Parathyroid adenoma (tissue), 2 donors: ENCODE measurements around the gene CAMTA1.

Source experiments
- H2AFZ ChIP-seq: fragments of 300-600 bp; sonication (generic); one replicate; pipeline ENCODE4 v1.7.0; 2017; ENCODE audit warnings: antibody characterized with exemption, mild to moderate bottlenecking
- H3K27ac ChIP-seq: fragments of 300-600 bp; sonication (generic); one replicate; pipeline ENCODE4 v1.7.0; 2017
- H3K27me3 ChIP-seq: fragments of 300-600 bp; sonication (generic); one replicate; pipeline ENCODE4 v1.7.0; 2017; ENCODE audit warnings: low read length; ENCODE audit not compliant: control insufficient read depth, insufficient read depth
- H3K36me3 ChIP-seq: fragments of 300-600 bp; sonication (generic); one replicate; pipeline ENCODE4 v1.7.0; 2017; ENCODE audit warnings: low read length; ENCODE audit not compliant: control insufficient read depth, insufficient read depth
- H3K4me1 ChIP-seq: fragments of 300-600 bp; sonication (generic); one replicate; pipeline ENCODE4 v1.7.0; 2017; ENCODE audit warnings: control low read depth
- H3K4me2 ChIP-seq: fragments of 300-600 bp; sonication (generic); one replicate; pipeline ENCODE4 v1.7.0; 2017; ENCODE audit warnings: low read length
- H3K4me3 ChIP-seq: fragments of 300-600 bp; sonication (generic); one replicate; pipeline ENCODE4 v1.7.0; 2017; ENCODE audit warnings: low read depth, low read length
- H3K79me2 ChIP-seq: fragments of 300-600 bp; sonication (generic); one replicate; pipeline ENCODE4 v1.7.0; 2017; ENCODE audit warnings: control low read depth
- H3K9ac ChIP-seq: fragments of 300-600 bp; sonication (generic); one replicate; pipeline ENCODE4 v1.7.0; 2017; ENCODE audit warnings: mild to moderate bottlenecking
- H3K9me3 ChIP-seq: fragments of 300-600 bp; sonication (generic); one replicate; pipeline ENCODE4 v1.7.0; 2017; ENCODE audit warnings: low read length; ENCODE audit not compliant: control insufficient read depth
- TF ChIP-seq, protein P1 (sequence below): fragments of 300-600 bp; sonication (generic); IDR thresholded peaks from one replicate; pipeline ENCODE4 v1.7.0; 2017; ENCODE audit warnings: antibody characterized with exemption, mild to moderate bottlenecking
- donor health status: primary hyperparathyroidism.

CAMTA1 gene

GRCh38 chr1:7455796-7456721 is 670.8 kb downstream of the CAMTA1 start:
- Histone ChIP-seq H3K9ac (no peak overlapping the region), H3K4me1 (peaks cover 14% of the 10 kb centered on the region), H3K27ac (peak overlapping the region; percentile 78), H2AFZ (peak overlapping the region; percentile 77), H3K36me3 (no peaks in the 10 kb centered on the region), H3K27me3 (no peaks in the 10 kb centered on the region), H3K4me2 (peak overlapping the region; percentile 54), H3K4me3 (no peak overlapping the region), H3K9me3 (no peaks in the 10 kb centered on the region), H3K79me2 (no peaks in the 10 kb centered on the region)
- TF ChIP-seq, protein P1, sequence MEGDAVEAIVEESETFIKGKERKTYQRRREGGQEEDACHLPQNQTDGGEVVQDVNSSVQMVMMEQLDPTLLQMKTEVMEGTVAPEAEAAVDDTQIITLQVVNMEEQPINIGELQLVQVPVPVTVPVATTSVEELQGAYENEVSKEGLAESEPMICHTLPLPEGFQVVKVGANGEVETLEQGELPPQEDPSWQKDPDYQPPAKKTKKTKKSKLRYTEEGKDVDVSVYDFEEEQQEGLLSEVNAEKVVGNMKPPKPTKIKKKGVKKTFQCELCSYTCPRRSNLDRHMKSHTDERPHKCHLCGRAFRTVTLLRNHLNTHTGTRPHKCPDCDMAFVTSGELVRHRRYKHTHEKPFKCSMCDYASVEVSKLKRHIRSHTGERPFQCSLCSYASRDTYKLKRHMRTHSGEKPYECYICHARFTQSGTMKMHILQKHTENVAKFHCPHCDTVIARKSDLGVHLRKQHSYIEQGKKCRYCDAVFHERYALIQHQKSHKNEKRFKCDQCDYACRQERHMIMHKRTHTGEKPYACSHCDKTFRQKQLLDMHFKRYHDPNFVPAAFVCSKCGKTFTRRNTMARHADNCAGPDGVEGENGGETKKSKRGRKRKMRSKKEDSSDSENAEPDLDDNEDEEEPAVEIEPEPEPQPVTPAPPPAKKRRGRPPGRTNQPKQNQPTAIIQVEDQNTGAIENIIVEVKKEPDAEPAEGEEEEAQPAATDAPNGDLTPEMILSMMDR: no peak

DNA sequence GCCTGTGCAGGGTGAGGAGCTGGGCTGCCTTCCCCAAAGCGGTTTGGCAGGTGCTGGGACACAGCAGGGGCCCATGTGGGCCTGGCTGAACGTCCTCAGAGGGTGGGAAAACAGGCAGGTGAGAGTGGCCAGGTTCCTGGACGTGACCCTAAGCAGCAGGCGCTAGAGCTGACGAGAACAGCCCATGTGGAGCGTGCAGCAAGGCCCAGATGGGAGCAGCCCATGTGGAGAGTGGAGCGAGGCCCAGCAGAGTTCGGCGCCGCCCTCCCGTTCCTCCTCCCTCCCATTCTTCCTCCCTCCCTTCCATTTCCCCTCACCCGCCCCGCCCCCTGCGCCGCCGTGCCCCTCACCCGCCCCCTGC is 671.4 kb downstream of the CAMTA1 start:
- Histone ChIP-seq H3K9me3 (no peaks in the 10 kb centered on the region), H3K4me1 (peaks cover 14% of the 10 kb centered on the region), H3K4me3 (no peak overlapping the region), H3K36me3 (no peaks in the 10 kb centered on the region), H2AFZ (no peak overlapping the region), H3K4me2 (no peak overlapping the region), H3K79me2 (no peaks in the 10 kb centered on the region), H3K27ac (no peak overlapping the region), H3K27me3 (no peaks in the 10 kb centered on the region), H3K9ac (no peak overlapping the region)
- TF ChIP-seq, protein P1: no peak

- no peaks in the 10 kb centered on the region for H3K79me2 ChIP-seq
- no peak overlapping the region for H3K27ac ChIP-seq
- no peaks in the 10 kb centered on the region for H3K27me3 ChIP-seq
- no peak overlapping the region for H3K4me3 ChIP-seq
- peaks cover 14% of the 10 kb centered on the region for H3K4me1 ChIP-seq
- no peak overlapping the region for H3K4me2 ChIP-seq
- no peaks in the 10 kb centered on the region for H3K36me3 ChIP-seq
- H3K9ac ChIP-seq: no peak overlapping the region
- TF ChIP-seq, protein P1: no peak
- H3K9me3 ChIP-seq: no peaks in the 10 kb centered on the region
- no peak overlapping the region for H2AFZ ChIP-seq
Observed at GRCh38 chr1:7457811-7458210, 672.6 kb downstream of the CAMTA1 start.

- TF ChIP-seq, protein P1: no peak
- Histone ChIP-seq H3K4me3 (no peak overlapping the region), H3K4me1 (peaks cover 14% of the 10 kb centered on the region), H3K27me3 (no peaks in the 10 kb centered on the region), H3K9ac (no peak overlapping the region), H3K9me3 (no peaks in the 10 kb centered on the region), H3K4me2 (no peak overlapping the region), H3K36me3 (no peaks in the 10 kb centered on the region), H2AFZ (no peak overlapping the region), H3K27ac (no peak overlapping the region), H3K79me2 (no peaks in the 10 kb centered on the region)
Observed at GRCh38 chr1:7458946-7459345, 673.7 kb downstream of the CAMTA1 start.

DNA sequence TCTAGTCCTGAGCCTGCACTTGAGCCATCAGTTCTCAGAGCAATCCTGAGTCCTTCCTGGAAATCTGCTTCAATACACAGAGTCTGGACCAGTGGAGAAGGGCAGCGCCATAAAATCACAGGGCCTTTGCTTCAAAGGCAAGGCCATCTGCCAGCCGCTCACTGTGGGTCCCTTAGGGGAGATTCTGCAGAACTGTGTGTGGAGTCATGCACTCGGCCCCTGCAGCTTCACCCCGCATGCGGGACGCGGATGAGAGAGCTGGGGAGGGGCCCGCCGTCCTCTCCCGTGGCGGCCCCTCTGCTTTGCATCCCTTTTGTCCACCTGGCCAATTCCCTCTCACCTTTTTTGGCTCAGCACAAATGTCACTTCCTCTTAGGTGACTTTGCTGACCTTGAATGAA is 674.7 kb downstream of the CAMTA1 start:
- Histone ChIP-seq H3K79me2 (no peaks in the 10 kb centered on the region), H2AFZ (no peak overlapping the region), H3K9ac (no peak overlapping the region), H3K27me3 (no peaks in the 10 kb centered on the region), H3K27ac (no peak overlapping the region), H3K4me2 (no peak overlapping the region), H3K4me3 (no peak overlapping the region), H3K36me3 (no peaks in the 10 kb centered on the region), H3K4me1 (peaks cover 8% of the 10 kb centered on the region), H3K9me3 (no peaks in the 10 kb centered on the region)
- TF ChIP-seq, protein P1: no peak
